ENCODE measurements around the gene OOSP2. TPM values are rescaled to one million over a fixed set of nuclear protein-coding genes. Genes with fewer than 3 reads are reported as not detected.
"Not testable (repeated sequence)": the region's sequence is repeated elsewhere in the genome, so short reads cannot be mapped to it uniquely, and the experiment has no call there.

The OOSP2 gene
- total RNA-seq, 1 experiment from 2014 or later = not detected

- not testable (repeated sequence) for H3K79me1 ChIP-seq (ENCODE audit: insufficient read depth, low read depth, low read length, poor library complexity, severe bottlenecking); H2BK15ac ChIP-seq (ENCODE audit: low read depth, low read length); H3K27me3 Mint-ChIP-seq (ENCODE audit: low read depth); H3K4me3 Mint-ChIP-seq; H3K27me3 ChIP-seq (ENCODE audit: insufficient read depth, low read length); H4K20me1 ChIP-seq (ENCODE audit: control insufficient read depth, insufficient read depth, insufficient read length); H3T11ph ChIP-seq (ENCODE audit: low read length); H3K36me3 Mint-ChIP-seq (ENCODE audit: insufficient read depth in 1 of 3, low read depth in 3 of 3); H2BK120ac ChIP-seq (ENCODE audit: low read depth, low read length, poor library complexity, severe bottlenecking); H3K23me2 ChIP-seq (ENCODE audit: insufficient read length, low read depth, low read length, poor library complexity, severe bottlenecking); H3K23ac ChIP-seq (ENCODE audit: insufficient read length, low read depth, low read length); H3K9ac ChIP-seq (ENCODE audit: extremely low read depth, insufficient read length, low read length); H3K79me2 ChIP-seq (ENCODE audit: insufficient read depth, low read length); H3K56ac ChIP-seq (ENCODE audit: insufficient read length, low read depth, low read length); H2AFZ ChIP-seq (ENCODE audit: low read length); H4K5ac ChIP-seq (ENCODE audit: insufficient read length, low read depth, low read length); H2BK20ac ChIP-seq (ENCODE audit: low read depth, low read length, poor library complexity, severe bottlenecking); H4K8ac ChIP-seq (replicated peaks; ENCODE audit: insufficient read length, low read depth, low read length); H3K9me3 ChIP-seq (ENCODE audit: control insufficient read depth, low read depth, low read length); H3K4me1 ChIP-seq (ENCODE audit: insufficient read depth, low read length); H2BK5ac ChIP-seq (ENCODE audit: insufficient read length, low read length); H2BK12ac ChIP-seq (ENCODE audit: insufficient read length, low read depth, low read length); H3K27ac ChIP-seq (ENCODE audit: insufficient read length, low read depth, low read length); H3K14ac ChIP-seq (ENCODE audit: insufficient read depth, low read length); H2AK5ac ChIP-seq (ENCODE audit: insufficient read length, low read length); H3K18ac ChIP-seq (ENCODE audit: insufficient read length, low read depth, low read length); H3K4ac ChIP-seq (ENCODE audit: low read depth, low read length); H3K27ac Mint-ChIP-seq; H3K9me3 Mint-ChIP-seq; DNase-seq; H3K4me1 Mint-ChIP-seq; H4K91ac ChIP-seq (ENCODE audit: insufficient read length, low read depth, low read length); H3K4me2 ChIP-seq (ENCODE audit: insufficient read depth, insufficient read length, low read length)
- WGBS (ENCODE audit: extremely low coverage, insufficient read length, low lambda C conversion rate) = no CpG with 5 or more reads among the region's 3 CpGs
Measured at GRCh38 chr11:60050839-60051238, 10.6 kb downstream of the OOSP2 start.

All from H9 (cell line).